GM21825 (cell line): ENCODE data around the gene MAGI1.

Experiments used
- ATAC-seq: cut with Tn5 transposase; IDR thresholded peaks from one replicate; pipeline ENCODE4 v1.9.1; 2021; ENCODE audit warnings: mild to moderate bottlenecking, moderate library complexity; ENCODE audit not compliant: unreplicated experiment

Gene MAGI1

GRCh38 chr3:65814845-65815578 is 223.7 kb downstream of the MAGI1 start:
- ATAC-seq, result no peak

- ATAC-seq, result no peak
These were observed 226.8 kb downstream of the MAGI1 start for GRCh38 chr3:65811892-65812291.

GRCh38 chr3:65811086-65811761 is 227.5 kb downstream of the MAGI1 start:
- ATAC-seq, result no peak

GRCh38 chr3:65810302-65810701 is 228.4 kb downstream of the MAGI1 start:
- no peak for ATAC-seq

- ATAC-seq, result no peak
These were observed 229.0 kb downstream of the MAGI1 start for GRCh38 chr3:65809641-65810150.

GRCh38 chr3:65808824-65809223 is 229.9 kb downstream of the MAGI1 start:
- ATAC-seq, result no peak

- no peak for ATAC-seq
These were observed 230.3 kb downstream of the MAGI1 start for GRCh38 chr3:65808407-65808806.

- ATAC-seq, result no peak
These were observed 231.5 kb downstream of the MAGI1 start for GRCh38 chr3:65807225-65807624.

- no peak for ATAC-seq
These were observed 232.1 kb downstream of the MAGI1 start for GRCh38 chr3:65806600-65806999.

GRCh38 chr3:65796676-65797075 is 242.0 kb downstream of the MAGI1 start:
- ATAC-seq, result no peak

- ATAC-seq, result no peak
These were observed 243.6 kb downstream of the MAGI1 start for GRCh38 chr3:65795166-65795565.

- ATAC-seq, result no peak
These were observed 245.1 kb downstream of the MAGI1 start for GRCh38 chr3:65793495-65794200.

- ATAC-seq, result no peak
These were observed 250.3 kb downstream of the MAGI1 start for GRCh38 chr3:65788461-65788860.

GRCh38 chr3:65787827-65788226 is 250.9 kb downstream of the MAGI1 start:
- no peak for ATAC-seq

GRCh38 chr3:65787340-65787739 is 251.4 kb downstream of the MAGI1 start:
- ATAC-seq, result no peak

GRCh38 chr3:65786890-65787289 is 251.8 kb downstream of the MAGI1 start:
- no peak for ATAC-seq

GRCh38 chr3:65785065-65785645 is 253.6 kb downstream of the MAGI1 start:
- ATAC-seq, result no peak

- ATAC-seq, result no peak
These were observed 255.6 kb downstream of the MAGI1 start for GRCh38 chr3:65783117-65783516.

- no peak for ATAC-seq
These were observed 257.1 kb downstream of the MAGI1 start for GRCh38 chr3:65781594-65781993.

- ATAC-seq, result no peak
These were observed 259.3 kb downstream of the MAGI1 start for GRCh38 chr3:65779390-65779789.

GRCh38 chr3:65778968-65779367 is 259.8 kb downstream of the MAGI1 start:
- ATAC-seq, result no peak
